Brain microvascular endothelial cell (primary cell): ENCODE data around the gene NRP2.
A peak's percentile ranks its signal among the peaks of the same experiment; 100 is the strongest.

Experiments
- DNase-seq: peaks from one replicate; pipeline ENCODE4 v3.0.0-alpha.2; 2020
- H3K27ac ChIP-seq: fragments of 250-450 bp; sonication (Bioruptor Pico); 2 replicates; pipeline ENCODE4 v1.5.1; 2020; ENCODE audit warnings: mild to moderate bottlenecking, moderate library complexity
- H3K27me3 ChIP-seq: fragments of 250-450 bp; sonication (Bioruptor Pico); replicated peaks from 2 replicates; pipeline ENCODE4 v1.5.1; 2020; ENCODE audit warnings: mild to moderate bottlenecking
- H3K36me3 ChIP-seq: fragments of 250-450 bp; sonication (Bioruptor Pico); replicated peaks from 2 replicates; pipeline ENCODE4 v1.5.1; 2020; ENCODE audit warnings: mild to moderate bottlenecking
- H3K4me3 ChIP-seq: 2 replicates; pipeline ENCODE4 v1.5.1; 2011; ENCODE audit warnings: low read depth, mild to moderate bottlenecking, control low read depth, low read length, moderate library complexity
- CTCF ChIP-seq: IDR thresholded peaks from 2 replicates; pipeline ENCODE4 v1.5.1; 2011; ENCODE audit warnings: low read depth, mild to moderate bottlenecking, moderate library complexity, low read length, control low read depth, inconsistent platforms; ENCODE audit errors: missing control alignments
- in situ Hi-C: cut with HindIII; loops from 2 replicates; pipeline ENCODE4 v1.10.0; 2017; ENCODE audit warnings: low sequenced_read_pairs, low pct_ligation_motif_present

The NRP2 gene

GRCh38 chr2:205717175-205717846, 35.0 kb downstream of the NRP2 start:
- no peak for DNase-seq
- Histone ChIP-seq H3K36me3 (no peaks in the 10 kb centered on the region), H3K27ac (no peak overlapping the region), H3K27me3 (no peaks in the 10 kb centered on the region), H3K4me3 (no peak overlapping the region)
- in situ Hi-C loops: no loop called here
- TF ChIP-seq CTCF: no peak

- no peak for TF ChIP-seq CTCF
- DNase-seq: no peak
- Histone ChIP-seq H3K4me3 (no peak overlapping the region), H3K27ac (no peak overlapping the region), H3K36me3 (no peaks in the 10 kb centered on the region), H3K27me3 (no peaks in the 10 kb centered on the region)
- in situ Hi-C loops: no loop called here
These were observed 35.7 kb downstream of the NRP2 start for GRCh38 chr2:205717999-205718398.

GRCh38 chr2:205719847-205720246, 37.5 kb downstream of the NRP2 start:
- no peak for TF ChIP-seq CTCF
- H3K4me3 ChIP-seq: no peak overlapping the region
- peaks cover 1% of the 10 kb centered on the region for H3K36me3 ChIP-seq
- in situ Hi-C loops: no loop called here
- no peaks in the 10 kb centered on the region for H3K27me3 ChIP-seq
- H3K27ac ChIP-seq: no peak overlapping the region
- no peak for DNase-seq

GRCh38 chr2:205720451-205720902, 38.2 kb downstream of the NRP2 start:
- in situ Hi-C loops: no loop called here
- DNase-seq: no peak
- no peak overlapping the region for H3K4me3 ChIP-seq
- no peak for TF ChIP-seq CTCF
- H3K36me3 ChIP-seq: peaks cover 6% of the 10 kb centered on the region
- H3K27me3 ChIP-seq: no peaks in the 10 kb centered on the region
- H3K27ac ChIP-seq: no peak overlapping the region

- no peak overlapping the region for H3K4me3 ChIP-seq
- in situ Hi-C loops: no loop called here
- peak; percentile 72 for TF ChIP-seq CTCF
- H3K36me3 ChIP-seq: peaks cover 11% of the 10 kb centered on the region
- no peak for DNase-seq
- H3K27ac ChIP-seq: no peak overlapping the region
- H3K27me3 ChIP-seq: no peaks in the 10 kb centered on the region
These were observed 38.8 kb downstream of the NRP2 start for GRCh38 chr2:205721057-205721449.
